Esophagus (tissue), 2 donors: ENCODE data around the gene GALNTL6. TPM values are rescaled to one million over a fixed set of nuclear protein-coding genes. Genes with fewer than 3 reads are reported as not detected.
"Not testable (repeated sequence)": the region's sequence is repeated elsewhere in the genome, so short reads cannot be mapped to it uniquely, and the experiment has no call there.

Source experiments
- H3K27ac ChIP-seq, 2 donors: one replicate each; pipeline ENCODE4 v1.5.1; 2013; ENCODE audit warnings: low read depth in 2 of 2, mild to moderate bottlenecking in 2 of 2, inconsistent platforms in 1 of 2, low read length in 1 of 2, moderate library complexity in 1 of 2
- H3K27me3 ChIP-seq, 2 donors: one replicate each; pipeline ENCODE4 v1.6.1; 2013; ENCODE audit warnings: low read length in 2 of 2, control low read depth in 1 of 2, mild to moderate bottlenecking in 1 of 2; ENCODE audit not compliant: insufficient read depth in 2 of 2, control insufficient read depth in 1 of 2
- H3K36me3 ChIP-seq, 2 donors: one replicate each; pipeline ENCODE4 v1.6.1; 2013; ENCODE audit warnings: low read length in 1 of 2; ENCODE audit not compliant: control insufficient read depth in 2 of 2, insufficient read depth in 2 of 2
- H3K4me1 ChIP-seq, 2 donors: one replicate each; pipeline ENCODE4 v1.6.1; 2013; ENCODE audit warnings: low read length in 1 of 2; ENCODE audit not compliant: control insufficient read depth in 2 of 2, insufficient read depth in 2 of 2
- H3K4me3 ChIP-seq, 2 donors: one replicate each; pipeline ENCODE4 v1.5.1; 2013; ENCODE audit warnings: low read length in 2 of 2, mild to moderate bottlenecking in 2 of 2, low read depth in 1 of 2, moderate library complexity in 1 of 2
- H3K9me3 ChIP-seq, 2 donors: one replicate each; pipeline ENCODE4 v1.6.1; 2013; ENCODE audit warnings: mild to moderate bottlenecking in 2 of 2, low read depth in 1 of 2, low read length in 1 of 2, moderate library complexity in 1 of 2; ENCODE audit not compliant: control insufficient read depth in 2 of 2, insufficient read depth in 1 of 2
- WGBS, 2 donors: extraction: QIAGEN DNeasy Blood & Tissue Kit; methylation state at CpG; one replicate each; pipeline ENCODE4 v1.1.7; 2013; 5-methylcytosine and 5-hydroxymethylcytosine counted together
- polyA plus RNA-seq, 2 donors: library from polyadenylated mRNA; stranded (reverse); fragments of 200-250 nt; gene quantifications; one replicate each; pipeline ENCODE4 v1.2.3, GENCODE V29; 2013
- donor health status: healthy with polysubstance abuse.
- donor health status: Bipolar disorder and iron deficiency.

Gene GALNTL6
- polyA plus RNA-seq, 2 donors, result not detected

GRCh38 chr4:172410363-172410762, 597.2 kb downstream of the GALNTL6 start:
- no peaks in the 10 kb centered on the region for H3K4me1 ChIP-seq
- no peak overlapping the region for H3K27ac ChIP-seq
- H3K36me3 ChIP-seq, result no peaks in the 10 kb centered on the region
- H3K4me3 ChIP-seq, result no peak overlapping the region
- H3K9me3 ChIP-seq, result no peaks in the 10 kb centered on the region
- WGBS, 2 donors, result 86 to 90% methylated on average over 1 of the region's 1 CpG
- H3K27me3 ChIP-seq, result no peaks in the 10 kb centered on the region

- H3K9me3 ChIP-seq, result no peaks in the 10 kb centered on the region
- H3K4me1 ChIP-seq, result no peaks in the 10 kb centered on the region
- H3K27me3 ChIP-seq, result no peaks in the 10 kb centered on the region
- H3K27ac ChIP-seq, result no peak overlapping the region
- 86 to 90% methylated on average over 2 of the region's 2 CpGs for WGBS, 2 donors
- H3K36me3 ChIP-seq, result no peaks in the 10 kb centered on the region
- H3K4me3 ChIP-seq, result no peak overlapping the region
These were observed 597.9 kb downstream of the GALNTL6 start for GRCh38 chr4:172411149-172411548.

- Histone ChIP-seq H3K4me1 (no peaks in the 10 kb centered on the region), H3K9me3 (no peaks in the 10 kb centered on the region), H3K27me3 (no peaks in the 10 kb centered on the region), H3K4me3 (no peak overlapping the region), H3K27ac (no peak overlapping the region), H3K36me3 (no peaks in the 10 kb centered on the region)
- 48 to 55% methylated on average over 3 of the region's 3 CpGs for WGBS, 2 donors
These were observed 599.8 kb downstream of the GALNTL6 start for GRCh38 chr4:172412851-172413580.

GRCh38 chr4:172428979-172429378, 615.8 kb downstream of the GALNTL6 start:
- H3K9me3 ChIP-seq, H3K27me3 ChIP-seq, H3K4me1 ChIP-seq, H3K27ac ChIP-seq, H3K4me3 ChIP-seq, H3K36me3 ChIP-seq: not testable (repeated sequence)
- WGBS, 2 donors, result 92 to 94% methylated on average over 12 of the region's 12 CpGs

- Histone ChIP-seq H3K4me3 (no peak overlapping the region), H3K36me3 (no peaks in the 10 kb centered on the region), H3K27ac (no peak overlapping the region), H3K4me1 (no peaks in the 10 kb centered on the region), H3K9me3 (peaks cover 2 to 5% of the 10 kb centered on the region in 2 donors), H3K27me3 (no peaks in the 10 kb centered on the region)
- 70 to 75% methylated on average over 2 of the region's 2 CpGs for WGBS, 2 donors
These were observed 667.3 kb downstream of the GALNTL6 start for GRCh38 chr4:172480471-172480870.

GRCh38 chr4:172481802-172482508, 668.8 kb downstream of the GALNTL6 start:
- Histone ChIP-seq H3K9me3 (peaks cover 2 to 5% of the 10 kb centered on the region in 2 donors), H3K36me3 (no peaks in the 10 kb centered on the region), H3K4me3 (no peak overlapping the region), H3K4me1 (no peaks in the 10 kb centered on the region), H3K27me3 (no peaks in the 10 kb centered on the region), H3K27ac (no peak overlapping the region)
- 89 to 90% methylated on average over 24 to 30 of the region's 30 CpGs for WGBS, 2 donors

- no peak overlapping the region for H3K4me3 ChIP-seq
- H3K27me3 ChIP-seq, result no peaks in the 10 kb centered on the region
- H3K27ac ChIP-seq, result no peak overlapping the region
- peaks cover 2 to 5% of the 10 kb centered on the region in 2 donors for H3K9me3 ChIP-seq
- H3K4me1 ChIP-seq, result no peaks in the 10 kb centered on the region
- H3K36me3 ChIP-seq, result no peaks in the 10 kb centered on the region
- 88 to 90% methylated on average over 3 of the region's 3 CpGs for WGBS, 2 donors
These were observed 671.8 kb downstream of the GALNTL6 start for GRCh38 chr4:172485007-172485406.

GRCh38 chr4:172486531-172486930, 673.3 kb downstream of the GALNTL6 start:
- H3K27me3 ChIP-seq, result no peaks in the 10 kb centered on the region
- H3K27ac ChIP-seq, result no peak overlapping the region
- H3K9me3 ChIP-seq, result peaks cover 2 to 3% of the 10 kb centered on the region in 2 donors
- WGBS, 2 donors, result 72 to 76% methylated on average over 2 of the region's 2 CpGs
- H3K36me3 ChIP-seq, result no peaks in the 10 kb centered on the region
- H3K4me3 ChIP-seq, result no peak overlapping the region
- no peaks in the 10 kb centered on the region for H3K4me1 ChIP-seq

GRCh38 chr4:172489861-172490260, 676.7 kb downstream of the GALNTL6 start:
- Histone ChIP-seq H3K36me3 (no peaks in the 10 kb centered on the region), H3K4me3 (no peak overlapping the region), H3K27me3 (no peaks in the 10 kb centered on the region), H3K27ac (no peak overlapping the region), H3K4me1 (no peaks in the 10 kb centered on the region), H3K9me3 (no peaks in the 10 kb centered on the region)

GRCh38 chr4:172495769-172496168, 682.6 kb downstream of the GALNTL6 start:
- 53 to 54% methylated on average over 3 of the region's 3 CpGs for WGBS, 2 donors
- Histone ChIP-seq H3K27me3 (no peaks in the 10 kb centered on the region), H3K4me3 (no peak overlapping the region), H3K27ac (no peak overlapping the region), H3K9me3 (no peaks in the 10 kb centered on the region), H3K4me1 (no peaks in the 10 kb centered on the region), H3K36me3 (no peaks in the 10 kb centered on the region)
